CD4-positive, alpha-beta T cell treated with Interleukin-15 for 1 hour (primary cell): ENCODE data around the gene PHC2.
A peak's percentile ranks its signal among the peaks of the same experiment; 100 is the strongest.

Experiments
- DNase-seq: peaks from one replicate; pipeline ENCODE4 v3.0.0-alpha.2; 2020

The PHC2 gene

GRCh38 chr1:33454646-33455282 is 23.9 kb upstream of the PHC2 start:
- no peak for DNase-seq

GRCh38 chr1:33446590-33446989 is 15.7 kb upstream of the PHC2 start:
- DNase-seq = no peak

- DNase-seq = no peak
Measured at GRCh38 chr1:33445108-33445507, 14.2 kb upstream of the PHC2 start.

- DNase-seq = no peak
Measured at GRCh38 chr1:33443705-33444180, 12.8 kb upstream of the PHC2 start.

- DNase-seq = no peak
Measured at GRCh38 chr1:33443080-33443704, 12.3 kb upstream of the PHC2 start.

- DNase-seq = no peak
Measured at GRCh38 chr1:33442141-33442540, 11.2 kb upstream of the PHC2 start.

GRCh38 chr1:33441088-33441745 is 10.3 kb upstream of the PHC2 start:
- no peak for DNase-seq

- DNase-seq = no peak
Measured at GRCh38 chr1:33439662-33440061, 8.8 kb upstream of the PHC2 start.

GRCh38 chr1:33438364-33439160 is 7.7 kb upstream of the PHC2 start:
- no peak for DNase-seq

GRCh38 chr1:33436557-33437285 is 5.8 kb upstream of the PHC2 start:
- DNase-seq = no peak

GRCh38 chr1:33435096-33435820 is 4.4 kb upstream of the PHC2 start:
- no peak for DNase-seq

- no peak for DNase-seq
Measured at GRCh38 chr1:33434363-33434750, 3.5 kb upstream of the PHC2 start.

- peak; percentile 75 for DNase-seq
Measured at GRCh38 chr1:33433509-33434362, 2.8 kb upstream of the PHC2 start.

- DNase-seq = no peak
Measured at GRCh38 chr1:33429856-33430691, 821 bp downstream of the PHC2 start.

- DNase-seq = no peak
Measured at GRCh38 chr1:33429332-33429731, 1.6 kb downstream of the PHC2 start.

GRCh38 chr1:33428661-33429060 is 2.2 kb downstream of the PHC2 start:
- DNase-seq = no peak

GRCh38 chr1:33426916-33427315 is 4.0 kb downstream of the PHC2 start:
- no peak for DNase-seq

- DNase-seq = no peak
Measured at GRCh38 chr1:33425900-33426299, 5.0 kb downstream of the PHC2 start.

- DNase-seq = no peak
Measured at GRCh38 chr1:33424610-33425009, 6.3 kb downstream of the PHC2 start.

- no peak for DNase-seq
Measured at GRCh38 chr1:33424205-33424604, 6.7 kb downstream of the PHC2 start.
